HepG2 (cell line): ENCODE results near the gene TRIM7. TPM values are rescaled to one million over a fixed set of nuclear protein-coding genes. Genes with fewer than 3 reads are reported as not detected.

Experiments used
- E2F2 ChIP-seq: sonication (generic); formaldehyde crosslinking; IDR thresholded peaks from 2 replicates; pipeline ENCODE4 v1.4.0; 2020; ENCODE audit warnings: missing genetic modification reagents, borderline replicate concordance
- ETV5 ChIP-seq: IDR thresholded peaks from 2 replicates; pipeline ENCODE4 v1.6.1; 2018; ENCODE audit warnings: missing biosample characterization, missing genetic modification reagents, inconsistent platforms, borderline replicate concordance
- GFI1 ChIP-seq: sonication (generic); formaldehyde crosslinking; IDR thresholded peaks from 2 replicates; pipeline ENCODE4 v1.5.0; 2020; ENCODE audit warnings: missing genetic modification reagents, mild to moderate bottlenecking, borderline replicate concordance
- GTF2F1 ChIP-seq: fragments of 150-350 bp; IDR thresholded peaks from 2 replicates; pipeline ENCODE4 v1.6.1; 2014; ENCODE audit warnings: low read length
- HMG20B ChIP-seq: conservative IDR thresholded peaks from 2 replicates; pipeline ENCODE4 v1.6.1; 2016; ENCODE audit warnings: missing genetic modification reagents, missing compliant biosample characterization
- IRX3 ChIP-seq: sonication (generic); formaldehyde crosslinking; IDR thresholded peaks from 2 replicates; pipeline ENCODE4 v1.8.1; 2023; ENCODE audit warnings: mild to moderate bottlenecking, low read depth, missing genetic modification reagents, borderline replicate concordance
- KLF9 ChIP-seq: IDR thresholded peaks from 2 replicates; pipeline ENCODE4 v1.6.1; 2016; ENCODE audit warnings: low read depth
- LBX2 ChIP-seq: sonication (generic); formaldehyde crosslinking; IDR thresholded peaks from 2 replicates; pipeline ENCODE4 v1.5.0; 2020; ENCODE audit warnings: missing genetic modification reagents, mild to moderate bottlenecking, borderline replicate concordance
- MNT ChIP-seq: fragments of 450-650 bp; IDR thresholded peaks from 2 replicates; pipeline ENCODE4 v1.6.1; 2016
- MXI1 ChIP-seq: IDR thresholded peaks from 3 replicates; pipeline ENCODE4 v1.6.1; 2012; ENCODE audit warnings: low read depth, low read length, inconsistent platforms, borderline replicate concordance
- PBX3 ChIP-seq: sonication (generic); formaldehyde crosslinking; IDR thresholded peaks from 2 replicates; pipeline ENCODE4 v1.8.1; 2023; ENCODE audit warnings: missing genetic modification reagents, inconsistent platforms, borderline replicate concordance
- PHF20 ChIP-seq: sonication (generic); formaldehyde crosslinking; IDR thresholded peaks from 2 replicates; pipeline ENCODE4 v1.5.0; 2020; ENCODE audit warnings: mild to moderate bottlenecking, missing genetic modification reagents
- RELA ChIP-seq: sonication (generic); formaldehyde crosslinking; IDR thresholded peaks from 2 replicates; pipeline ENCODE4 v1.4.0; 2020; ENCODE audit warnings: missing genetic modification reagents
- REPIN1 ChIP-seq: sonication (generic); formaldehyde crosslinking; IDR thresholded peaks from 2 replicates; pipeline ENCODE4 v1.8.0; 2022; ENCODE audit warnings: missing genetic modification reagents, low read depth, mild to moderate bottlenecking, borderline replicate concordance
- ZNF138 ChIP-seq: sonication (generic); formaldehyde crosslinking; IDR thresholded peaks from 2 replicates; pipeline ENCODE4 v1.5.0; 2020; ENCODE audit warnings: mild to moderate bottlenecking, low read depth, missing genetic modification reagents
- ZNF329 ChIP-seq: sonication (generic); formaldehyde crosslinking; IDR thresholded peaks from 2 replicates; pipeline ENCODE4 v1.9.0; 2021; ENCODE audit warnings: low read depth, mild to moderate bottlenecking, missing genetic modification reagents
- ZNF572 ChIP-seq: sonication (generic); formaldehyde crosslinking; IDR thresholded peaks from 2 replicates; pipeline ENCODE4 v1.5.1; 2020; ENCODE audit warnings: mild to moderate bottlenecking, missing genetic modification reagents
- ZNF790 ChIP-seq: sonication (generic); formaldehyde crosslinking; IDR thresholded peaks from 2 replicates; pipeline ENCODE4 v1.8.0; 2022; ENCODE audit warnings: missing genetic modification reagents, mild to moderate bottlenecking, borderline replicate concordance
- polyA plus RNA-seq, 8 experiments: library from polyadenylated mRNA; depleted of rRNA in 3 of 8; stranded (reverse) in 7 of 8; unstranded in 1 of 8; fragments of >200 nt; fragmentation: Illumina TruSeq in 4 of 8; extraction: Trizol in 4 of 8; gene quantifications; 2 replicates each; pipeline versions ENCODE4 v1.2.1 to v1.2.3, GENCODE V29; 2011 to 2016; ENCODE audit warnings: low read depth in 4 of 8, missing spikeins in 1 of 8, mixed read lengths in 1 of 8; ENCODE audit not compliant: insufficient read depth in 1 of 8
- total RNA-seq, 5 experiments: library from RNA; depleted of rRNA; stranded (reverse); fragments of >200 nt; fragmentation: Illumina TruSeq; extraction: Trizol; gene quantifications; 2 replicates each; pipeline ENCODE4 v1.2.3, GENCODE V29; 2016; ENCODE audit warnings: low read depth in 1 of 5
- TF ChIP-seq, protein P1 (sequence below): IDR thresholded peaks from 2 replicates; pipeline ENCODE4 v1.6.1; 2016; ENCODE audit warnings: low read depth

TRIM7 gene
- total and polyA plus RNA-seq, 2 of the 13 experiments (the other 11 are each of a cell fraction or from before 2014, with no cell fraction given), result 0.13 TPM; not detected in 1

DNA sequence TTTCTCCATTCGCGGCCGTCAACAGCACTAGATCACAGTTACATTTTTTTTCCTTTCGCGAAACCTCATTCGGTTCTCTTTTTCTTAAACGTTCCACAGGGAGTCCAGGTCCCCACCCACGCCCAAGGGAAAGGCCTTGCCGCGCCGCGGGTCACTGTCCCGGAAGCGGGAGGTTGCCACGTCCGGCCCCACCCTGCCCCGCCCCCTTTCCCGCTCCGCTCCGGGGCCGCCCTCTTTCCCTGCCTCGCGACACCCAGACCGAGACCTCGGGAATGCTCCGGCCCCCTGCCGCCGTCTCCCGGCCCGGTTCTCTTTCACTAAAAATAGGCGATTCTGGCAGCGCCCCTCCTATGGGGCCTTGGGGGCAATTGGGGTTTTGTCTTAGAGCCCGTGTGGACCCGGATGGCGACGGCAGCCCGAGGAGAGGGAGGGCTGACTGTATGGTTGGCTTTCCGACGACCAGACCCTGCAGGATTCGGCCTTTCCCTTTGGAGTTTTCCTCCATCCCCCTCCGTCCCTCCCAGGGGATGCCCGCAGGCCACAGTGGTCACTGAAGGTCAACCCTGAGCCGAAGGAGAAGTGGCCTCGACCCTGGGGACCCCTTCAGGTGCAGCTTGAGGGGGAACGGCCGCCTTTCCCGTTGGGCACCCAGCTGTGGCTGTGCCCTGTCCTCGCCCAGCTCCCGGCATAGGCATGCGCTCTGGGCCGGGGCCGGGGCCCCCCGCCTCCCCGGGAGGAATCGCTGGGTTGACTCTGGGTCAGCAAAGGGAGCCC is 41.5 kb upstream of the TRIM7 start (continued):
- TF ChIP-seq MNT (no peak), IRX3 (CRISPR knock-in tag) (no peak), ZNF138 (CRISPR knock-in tag) (no peak), ZNF572 (CRISPR knock-in tag) (no peak), GFI1 (CRISPR knock-in tag) (peak; percentile 78), LBX2 (CRISPR knock-in tag) (no peak), KLF9 (no peak), HMG20B (CRISPR knock-in tag) (no peak), REPIN1 (CRISPR knock-in tag) (no peak; the same call in 1 of the 2 replicates), ETV5 (CRISPR knock-in tag) (peak; percentile 77; the same call in 1 of the 2 replicates), RELA (CRISPR knock-in tag) (no peak), GTF2F1 (no peak), E2F2 (CRISPR knock-in tag) (0 out of 2 replicates have a peak, but pooled peaks have one; percentile 35), MXI1 (peak; percentile 57; the same call in 1 of the 3 replicates), ZNF790 (no peak), ZNF329 (no peak), PHF20 (CRISPR knock-in tag) (peak; percentile 62), PBX3 (0 out of 2 replicates have a peak, but pooled peaks have one; percentile 38)
- TF ChIP-seq, protein P1, sequence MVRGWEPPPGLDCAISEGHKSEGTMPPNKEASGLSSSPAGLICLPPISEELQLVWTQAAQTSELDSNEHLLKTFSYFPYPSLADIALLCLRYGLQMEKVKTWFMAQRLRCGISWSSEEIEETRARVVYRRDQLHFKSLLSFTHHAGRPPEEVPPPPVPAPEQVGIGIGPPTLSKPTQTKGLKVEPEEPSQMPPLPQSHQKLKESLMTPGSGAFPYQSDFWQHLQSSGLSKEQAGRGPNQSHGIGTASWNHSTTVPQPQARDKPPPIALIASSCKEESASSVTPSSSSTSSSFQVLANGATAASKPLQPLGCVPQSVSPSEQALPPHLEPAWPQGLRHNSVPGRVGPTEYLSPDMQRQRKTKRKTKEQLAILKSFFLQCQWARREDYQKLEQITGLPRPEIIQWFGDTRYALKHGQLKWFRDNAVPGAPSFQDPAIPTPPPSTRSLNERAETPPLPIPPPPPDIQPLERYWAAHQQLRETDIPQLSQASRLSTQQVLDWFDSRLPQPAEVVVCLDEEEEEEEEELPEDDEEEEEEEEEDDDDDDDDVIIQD (CRISPR knock-in tag), result no peak
